ENCODE results near the gene HOXA6.

HOXA6 gene

GRCh38 chr7:27147199-27148030 is at the start of gene HOXA6:
Gene HOXA6, minus strand, starts transcription at chr7:27147774. Its CDS starts 25 bp downstream, at chr7:27147749.
- DNase-seq: no peak

- peak; percentile 44 for DNase-seq
Observed at GRCh38 chr7:27196287-27196767, 48.8 kb upstream of the HOXA6 start.

- DNase-seq: no peak
Observed at GRCh38 chr7:27194686-27195379, 47.3 kb upstream of the HOXA6 start.

- no peak for DNase-seq
Observed at GRCh38 chr7:27194002-27194352, 46.4 kb upstream of the HOXA6 start.

- DNase-seq: no peak
Observed at GRCh38 chr7:27193335-27194001, 45.9 kb upstream of the HOXA6 start.

- DNase-seq: no peak
Observed at GRCh38 chr7:27192546-27193334, 45.2 kb upstream of the HOXA6 start.

GRCh38 chr7:27191833-27192545 is 44.4 kb upstream of the HOXA6 start:
- no peak for DNase-seq

- no peak for DNase-seq
Observed at GRCh38 chr7:27191161-27191731, 43.7 kb upstream of the HOXA6 start.

- DNase-seq: no peak
Observed at GRCh38 chr7:27189997-27190748, 42.6 kb upstream of the HOXA6 start.

- no peak for DNase-seq
Observed at GRCh38 chr7:27189295-27189996, 41.9 kb upstream of the HOXA6 start.

- no peak for DNase-seq
Observed at GRCh38 chr7:27188386-27189294, 41.1 kb upstream of the HOXA6 start.

GRCh38 chr7:27187475-27188385 is 40.2 kb upstream of the HOXA6 start:
- DNase-seq: no peak

GRCh38 chr7:27186668-27187474 is 39.3 kb upstream of the HOXA6 start:
- DNase-seq: no peak

- no peak for DNase-seq
Observed at GRCh38 chr7:27185854-27186667, 38.5 kb upstream of the HOXA6 start.

GRCh38 chr7:27185013-27185853 is 37.7 kb upstream of the HOXA6 start, which contains the start of gene HOXA11:
Gene HOXA11, minus strand, starts transcription at chr7:27185232. Its CDS starts 88 bp downstream, at chr7:27185144.
- no peak for DNase-seq

All from NCI-H774 (cell line).